A673 (cell line): ENCODE measurements around the gene CCDC186. TPM values are rescaled to one million over a fixed set of nuclear protein-coding genes. Genes with fewer than 3 reads are reported as not detected.

ENCODE experiments used
- BruUV-seq: library from RNA; stranded (reverse); fragments of 400-500 nt; replicated peaks from 2 replicates; lab custom pipeline; 2021; lab: Mats Ljungman, UMichigan
- CTCF ChIA-PET: fragments of 300-600 bp; sonication (Branson Sonifier 250); formaldehyde crosslinking; loops from one replicate; lab custom pipeline; 2022; ENCODE audit warnings: antibody characterized with exemption; lab: Charles Lee
- POLR2A ChIA-PET: fragments of 300-600 bp; sonication (Branson Sonifier 250); formaldehyde crosslinking; loops from one replicate; lab custom pipeline; 2022; ENCODE audit warnings: antibody characterized with exemption; ENCODE audit not compliant: low non-redundant PET; lab: Charles Lee
- DNase-seq: peaks from one replicate; pipeline ENCODE4 v3.0.0-alpha.2; 2015; ENCODE audit warnings: low spot score
- H3K27ac ChIP-seq: fragments of 200-600 bp; sonication (generic); 2 replicates; pipeline ENCODE4 v1.5.1; 2016; ENCODE audit warnings: mixed run types, low read depth, mild to moderate bottlenecking, mixed read lengths, antibody characterized with exemption, low read length; ENCODE audit not compliant: poor library complexity, severe bottlenecking
- H3K27me3 ChIP-seq: fragments of 200-600 bp; sonication (generic); replicated peaks from 2 replicates; pipeline ENCODE4 v1.6.1; 2017; ENCODE audit warnings: mixed run types, low read depth, mild to moderate bottlenecking, mixed read lengths, antibody characterized with exemption, low read length; ENCODE audit not compliant: insufficient read depth, poor library complexity
- H3K36me3 ChIP-seq: fragments of 200-600 bp; sonication (generic); 2 replicates; pipeline ENCODE4 v1.6.1; 2016; ENCODE audit warnings: mixed run types, mild to moderate bottlenecking, mixed read lengths, antibody characterized with exemption, low read length; ENCODE audit not compliant: insufficient read depth, poor library complexity, severe bottlenecking
- H3K4me1 ChIP-seq: fragments of 200-600 bp; sonication (generic); 2 replicates; pipeline ENCODE4 v1.6.1; 2017; ENCODE audit warnings: mixed run types, mild to moderate bottlenecking, mixed read lengths, antibody characterized with exemption, low read length; ENCODE audit not compliant: insufficient read depth, poor library complexity, severe bottlenecking
- H3K4me3 ChIP-seq: fragments of 200-600 bp; sonication (generic); 2 replicates; pipeline ENCODE4 v1.5.1; 2016; ENCODE audit warnings: low read depth, mixed run types, mild to moderate bottlenecking, mixed read lengths, low read length; ENCODE audit not compliant: poor library complexity, severe bottlenecking
- H3K9me3 ChIP-seq: fragments of 200-600 bp; sonication (generic); 2 replicates; pipeline ENCODE4 v1.6.1; 2016; ENCODE audit warnings: mixed run types, low read depth, mild to moderate bottlenecking, mixed read lengths, antibody characterized with exemption, low read length; ENCODE audit not compliant: poor library complexity, severe bottlenecking
- CTCF ChIP-seq: fragments of 300-800, 200-600 bp; sonication (generic); conservative IDR thresholded peaks from 2 replicates; pipeline ENCODE4 v1.5.1; 2017; ENCODE audit warnings: low read depth, mild to moderate bottlenecking, antibody characterized with exemption, low read length, moderate library complexity, mixed read lengths
- EZH2 ChIP-seq: fragments of 200-600 bp; sonication (generic); IDR thresholded peaks from 2 replicates; pipeline ENCODE4 v1.6.1; 2017; ENCODE audit warnings: borderline replicate concordance, low read depth, mild to moderate bottlenecking, mixed read lengths, antibody characterized with exemption, low read length; ENCODE audit not compliant: poor library complexity, severe bottlenecking
- intact Hi-C: fragments of 100-400 bp; cut with micrococcal nuclease; formaldehyde crosslinking; loops from one replicate; pipeline ENCODE4 v1.10.0; 2022; ENCODE audit not compliant: unreplicated experiment
- total RNA-seq: library from RNA; stranded (reverse); gene quantifications from 2 replicates; pipeline ENCODE4 v1.2.3, GENCODE V29; 2021

The CCDC186 gene
- total RNA-seq, 1 experiment from 2014 or later: 10.9 TPM

- Histone ChIP-seq H3K36me3 (peaks cover 3% of the 10 kb centered on the region), H3K27ac (peak overlapping the region; percentile 83), H3K27me3 (no peaks in the 10 kb centered on the region), H3K4me1 (peaks cover 7% of the 10 kb centered on the region), H3K9me3 (peaks cover 5% of the 10 kb centered on the region), H3K4me3 (peak overlapping the region; percentile 93)
- intact Hi-C loops: no loop called here
- no peak for DNase-seq
- ChIA-PET CTCF (no interaction called here), POLR2A (interaction anchor here (0.6 kb wide), 1 partner anchor 317 kb away, joined by 4 read pairs; no protein-coding TSS in a partner anchor)
- no TSS peak for BruUV-seq
- no peak for TF ChIP-seq CTCF
- TF ChIP-seq EZH2: no peak
Observed at GRCh38 chr10:114173603-114173920, 441 bp downstream of the CCDC186 start.

GRCh38 chr10:114172776-114173602 is 1.0 kb downstream of the CCDC186 start:
- peaks cover 3% of the 10 kb centered on the region for H3K36me3 ChIP-seq
- peak overlapping the region; percentile 93 for H3K4me3 ChIP-seq
- ChIA-PET CTCF (no interaction called here), POLR2A (no interaction called here)
- intact Hi-C loops: no loop called here
- BruUV-seq: no TSS peak
- peak overlapping the region; percentile 83 for H3K27ac ChIP-seq
- H3K27me3 ChIP-seq: no peaks in the 10 kb centered on the region
- DNase-seq: no peak
- peaks cover 10% of the 10 kb centered on the region for H3K9me3 ChIP-seq
- H3K4me1 ChIP-seq: peaks cover 7% of the 10 kb centered on the region
- TF ChIP-seq EZH2 (no peak), CTCF (no peak)

DNA sequence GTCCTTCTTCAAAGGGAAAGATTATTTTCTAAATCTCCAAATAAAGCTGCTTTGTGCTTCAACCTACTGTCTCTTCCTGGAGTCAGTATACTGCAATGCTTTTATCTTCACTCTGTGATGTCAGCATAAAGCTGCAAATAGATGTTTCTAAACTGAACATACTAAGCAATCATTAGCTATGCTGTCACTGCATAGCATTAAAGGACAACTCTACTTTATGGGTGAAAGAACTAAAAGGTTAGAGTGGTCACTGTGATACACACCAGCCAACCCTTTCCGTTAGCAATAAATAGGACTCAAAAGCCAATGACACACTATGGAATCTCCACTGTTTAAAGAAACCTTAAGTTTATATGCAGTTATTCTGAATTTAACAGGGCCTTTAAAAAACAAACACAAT is 1.8 kb downstream of the CCDC186 start:
- intact Hi-C loops: no loop called here
- peaks cover 7% of the 10 kb centered on the region for H3K4me1 ChIP-seq
- H3K27ac ChIP-seq: no peak overlapping the region
- peaks cover 3% of the 10 kb centered on the region for H3K36me3 ChIP-seq
- ChIA-PET POLR2A (no interaction called here), CTCF (no interaction called here)
- no peak for TF ChIP-seq EZH2
- TF ChIP-seq CTCF: no peak
- no TSS peak for BruUV-seq
- no peak for DNase-seq
- H3K27me3 ChIP-seq: no peaks in the 10 kb centered on the region
- peak overlapping the region; percentile 93 for H3K4me3 ChIP-seq
- H3K9me3 ChIP-seq: peaks cover 11% of the 10 kb centered on the region
